IPS-11a (cell line): ENCODE results near the gene SPOCK1.
"Not testable (repeated sequence)": the region's sequence is repeated elsewhere in the genome, so short reads cannot be mapped to it uniquely, and the experiment has no call there.

Experiments
- H3K4me3 ChIP-seq: one replicate; pipeline ENCODE4 v1.5.1; 2013; ENCODE audit warnings: low read depth, low read length, control low read depth

The SPOCK1 gene

DNA sequence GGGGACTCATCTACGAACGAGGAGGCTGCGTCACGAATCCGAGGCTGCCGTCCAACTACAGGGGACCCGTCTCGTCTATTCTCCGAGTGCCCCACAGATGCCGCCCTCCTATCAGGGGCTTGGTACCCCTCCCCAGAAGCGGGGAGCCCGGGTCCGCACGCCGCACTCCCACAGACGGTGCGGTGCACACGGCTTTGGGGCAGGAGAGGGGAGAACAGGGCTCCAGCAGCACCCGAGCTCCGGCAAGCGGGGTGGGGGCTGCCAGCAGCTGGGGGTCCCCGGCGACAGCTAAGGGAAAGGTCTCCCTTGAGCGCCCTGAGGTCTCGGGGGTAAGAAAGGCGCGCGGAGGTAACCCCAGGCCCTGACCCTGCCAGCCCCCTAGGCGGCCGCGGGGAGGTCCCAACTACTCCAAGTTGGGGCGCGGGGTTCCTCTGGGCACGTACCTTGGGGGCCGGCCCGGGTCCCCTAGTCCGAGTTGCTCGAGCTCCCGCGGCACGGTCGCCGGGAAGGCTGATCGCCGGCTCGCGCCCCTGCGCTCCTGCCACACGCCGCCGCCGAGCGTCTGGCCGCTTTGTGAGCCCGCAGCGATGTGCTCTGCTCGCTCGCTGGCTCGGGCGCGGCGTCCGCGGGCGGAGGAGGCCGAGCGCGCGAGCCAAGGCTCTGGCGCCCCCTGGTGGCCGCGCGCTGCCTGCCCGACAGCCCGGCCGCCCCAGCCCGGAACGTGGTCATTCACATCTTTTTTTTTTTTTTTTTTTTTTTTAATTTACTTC lies at the start of gene SPOCK1:
Gene SPOCK1 (minus strand): TSS at position 591 of the 770 bp plus-strand sequence.
- H3K4me3 ChIP-seq: peak within 1 kb of the TSS; percentile 49

DNA sequence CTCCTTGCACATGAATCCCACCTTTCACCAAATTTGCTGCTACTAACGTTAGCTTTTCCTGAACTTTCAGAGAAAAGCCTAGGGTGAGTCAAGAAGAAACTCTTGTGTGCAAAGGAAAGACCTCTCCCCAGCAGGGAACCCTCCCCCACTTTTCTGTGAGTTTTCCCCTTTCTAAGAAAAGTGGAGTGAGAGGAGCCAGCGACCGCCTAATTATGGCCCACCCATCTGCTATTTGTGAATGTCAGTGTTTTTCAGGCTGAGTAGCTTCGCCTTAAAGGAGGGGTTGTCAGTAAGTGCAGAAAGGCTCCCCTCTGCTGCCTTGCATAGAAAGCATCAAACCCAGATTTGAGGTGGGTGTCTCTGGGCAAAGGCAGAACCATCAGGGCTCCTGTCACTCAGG lies 46.8 kb upstream of the SPOCK1 start:
- H3K4me3 ChIP-seq: no peak overlapping the region

DNA sequence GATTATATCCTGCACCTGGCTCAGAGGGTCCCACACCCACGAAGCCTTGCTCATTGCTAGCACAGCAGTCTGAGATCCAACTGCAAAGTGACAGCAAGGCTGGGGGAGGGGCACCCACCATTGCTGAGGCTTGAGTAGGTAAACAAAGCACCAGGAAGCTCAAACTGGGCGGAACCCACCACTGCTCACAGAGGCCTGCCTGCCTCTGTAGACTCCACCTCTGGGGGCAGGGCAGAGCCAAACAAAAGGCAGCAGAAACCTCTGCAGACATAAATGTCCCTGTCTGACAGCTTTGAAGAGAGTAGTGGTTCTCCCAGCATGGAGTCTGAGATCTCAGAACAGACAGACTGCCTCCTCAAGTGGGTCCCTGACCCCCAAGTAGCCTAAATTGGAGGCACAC lies 36.3 kb upstream of the SPOCK1 start:
- not testable (repeated sequence) for H3K4me3 ChIP-seq

DNA sequence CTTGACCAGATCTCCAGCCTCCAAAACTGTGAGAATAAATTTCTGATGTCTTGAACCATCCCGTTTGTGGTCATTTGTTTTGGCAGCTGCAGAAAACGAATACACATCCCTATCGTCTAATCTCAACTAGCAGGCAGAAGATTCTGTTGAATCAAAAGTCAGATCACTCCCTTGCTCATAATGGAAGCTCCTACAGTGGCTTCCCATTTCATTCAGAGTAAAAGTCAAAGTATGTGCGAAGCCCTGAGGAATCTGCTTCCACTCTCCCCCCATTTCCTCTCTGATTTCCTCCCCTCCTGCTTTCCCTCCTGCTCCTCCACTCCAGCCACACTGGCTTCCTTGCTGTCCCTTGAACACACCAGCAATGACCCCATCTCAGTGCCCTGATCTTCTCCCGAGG lies 34.8 kb upstream of the SPOCK1 start:
- H3K4me3 ChIP-seq: no peak overlapping the region

DNA sequence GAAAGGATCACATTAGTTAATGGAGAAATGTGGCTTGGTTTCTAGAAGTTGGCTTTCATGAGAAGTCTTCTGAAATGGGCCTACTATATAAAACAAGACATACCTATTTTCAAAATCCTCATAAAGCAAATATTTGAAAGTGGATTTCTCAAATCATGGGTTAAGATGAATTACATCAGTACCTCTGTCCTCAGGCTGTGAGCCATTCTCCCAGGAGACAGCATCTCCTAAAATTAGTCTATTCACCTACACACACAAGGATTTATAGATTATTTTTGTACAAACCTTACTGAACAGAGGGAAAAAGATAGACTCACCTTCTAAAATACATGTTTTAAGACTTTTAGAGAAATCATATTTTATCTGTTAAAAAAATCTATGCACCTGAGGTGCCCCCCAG lies 32.1 kb upstream of the SPOCK1 start:
- H3K4me3 ChIP-seq: no peak overlapping the region

DNA sequence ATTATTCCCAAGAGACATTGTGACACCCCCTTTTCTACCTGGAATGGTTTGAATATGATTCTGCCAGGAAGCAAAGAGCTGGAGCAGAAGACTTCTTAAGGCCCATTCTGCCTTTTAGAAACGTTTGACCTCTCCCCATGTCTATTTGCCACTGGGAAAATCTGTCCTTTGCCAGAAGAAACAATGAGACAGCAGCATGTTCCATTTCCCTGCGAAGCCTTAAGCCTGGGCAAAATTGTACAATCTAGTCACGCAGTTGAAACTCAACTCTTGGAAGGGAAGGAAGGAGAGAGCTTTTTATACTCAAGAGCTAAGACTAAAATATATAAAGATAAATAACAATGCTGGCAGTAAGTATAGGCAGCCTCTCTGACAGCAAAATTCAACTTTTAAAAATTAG lies 22.1 kb upstream of the SPOCK1 start:
- no peak overlapping the region for H3K4me3 ChIP-seq

DNA sequence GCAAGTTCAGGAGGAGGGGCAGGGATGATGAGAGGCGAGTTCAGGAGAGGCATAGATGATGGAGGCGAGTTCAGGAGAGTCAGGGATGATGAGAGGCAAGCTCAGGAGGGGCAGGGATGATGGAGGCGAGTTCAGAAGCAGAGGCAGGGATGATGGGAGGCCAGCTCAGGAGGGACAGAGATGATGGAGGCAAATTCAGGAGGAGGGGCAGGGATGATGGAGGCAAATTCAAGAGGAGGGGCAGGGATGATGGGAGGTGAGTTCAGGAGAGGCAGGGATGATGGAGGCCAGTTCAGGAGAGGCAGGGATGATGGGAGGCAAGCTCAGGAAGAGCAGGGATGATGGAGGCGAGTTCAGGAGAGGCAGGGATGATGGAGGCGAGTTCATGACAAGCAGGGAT lies 17.8 kb upstream of the SPOCK1 start:
- no peak overlapping the region for H3K4me3 ChIP-seq

DNA sequence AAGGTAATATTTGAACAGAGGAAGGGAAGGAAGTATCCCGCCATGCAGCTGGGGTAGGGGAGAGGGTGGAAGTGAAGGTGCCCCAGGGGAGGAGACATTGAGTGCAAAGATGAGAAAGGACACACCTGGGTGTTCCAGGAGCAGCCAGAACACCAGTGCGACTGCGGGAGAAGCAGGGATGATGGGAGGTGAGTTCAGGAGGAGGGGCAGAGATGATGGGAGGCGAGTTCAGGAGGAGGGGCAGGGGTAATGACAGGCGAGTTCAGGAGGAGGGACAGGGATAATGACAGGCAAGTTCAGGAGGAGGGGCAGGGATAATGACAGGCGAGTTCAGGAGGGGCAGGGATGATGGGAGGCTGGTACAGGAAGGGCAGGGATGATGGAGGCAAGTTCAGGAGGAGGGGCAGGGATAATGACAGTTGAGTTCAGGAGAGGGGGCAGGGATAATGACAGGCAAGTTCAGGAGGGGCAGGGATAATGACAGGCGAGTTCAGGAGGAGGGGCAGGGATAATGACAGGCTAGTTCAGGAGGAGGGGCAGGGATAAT lies 17.2 kb upstream of the SPOCK1 start:
- no peak overlapping the region for H3K4me3 ChIP-seq

DNA sequence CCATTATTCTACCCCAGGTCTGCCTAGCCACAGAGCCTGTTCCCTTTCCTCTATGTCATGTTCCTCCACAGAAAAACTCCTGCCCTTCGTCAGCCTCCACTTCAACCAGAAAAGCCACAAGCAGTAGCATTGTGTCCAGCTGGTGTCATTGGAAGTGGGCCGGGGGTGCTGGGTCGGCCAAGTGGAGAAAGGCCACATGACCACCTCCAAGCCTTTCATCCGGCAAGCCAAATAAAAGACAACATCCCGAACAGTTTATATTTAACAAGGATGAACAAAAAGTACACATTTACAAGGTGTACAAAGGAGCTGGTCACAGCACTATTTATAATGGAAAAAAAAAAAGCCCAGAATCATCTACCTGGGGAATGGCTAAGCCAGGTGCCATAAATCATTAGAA lies 16.1 kb upstream of the SPOCK1 start:
- no peak overlapping the region for H3K4me3 ChIP-seq

DNA sequence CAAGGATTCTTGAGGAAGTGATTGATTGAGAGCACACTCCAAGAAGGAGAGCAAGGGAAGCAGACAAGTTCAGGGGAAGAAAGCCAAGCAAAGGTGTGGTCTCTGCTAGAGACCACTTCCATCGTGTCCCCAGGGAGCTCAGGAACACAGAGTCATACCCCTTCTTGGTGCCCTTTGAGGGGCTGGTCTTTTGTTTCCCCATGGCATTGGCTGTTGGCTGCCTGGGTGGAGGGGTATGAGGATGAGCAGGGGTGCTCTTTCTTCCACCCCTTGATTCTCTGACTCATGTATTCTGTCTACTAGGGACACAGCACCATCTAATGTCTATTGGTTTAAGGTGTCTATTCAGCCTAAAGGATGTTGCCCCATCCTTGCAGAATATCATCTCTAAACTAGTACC lies 11.5 kb upstream of the SPOCK1 start:
- no peak overlapping the region for H3K4me3 ChIP-seq

DNA sequence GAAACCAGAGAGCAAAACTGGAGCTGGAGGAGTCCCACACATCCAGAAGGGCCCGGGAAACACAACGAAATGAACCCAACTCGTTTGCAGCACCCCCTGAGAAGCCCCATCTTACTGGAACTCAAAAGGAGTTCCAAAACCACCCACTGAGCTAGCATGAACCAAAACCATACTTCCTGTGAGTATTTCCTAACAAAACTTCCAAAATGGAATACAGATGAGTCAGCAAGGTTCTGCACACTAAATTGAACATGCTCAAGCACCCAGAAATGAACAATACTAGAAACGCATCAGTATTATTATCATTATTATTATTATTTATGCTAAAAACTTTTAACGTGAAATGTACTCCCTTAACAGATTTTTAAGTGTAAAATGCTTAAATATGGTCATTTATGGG lies 8.0 kb upstream of the SPOCK1 start:
- H3K4me3 ChIP-seq: no peak overlapping the region

DNA sequence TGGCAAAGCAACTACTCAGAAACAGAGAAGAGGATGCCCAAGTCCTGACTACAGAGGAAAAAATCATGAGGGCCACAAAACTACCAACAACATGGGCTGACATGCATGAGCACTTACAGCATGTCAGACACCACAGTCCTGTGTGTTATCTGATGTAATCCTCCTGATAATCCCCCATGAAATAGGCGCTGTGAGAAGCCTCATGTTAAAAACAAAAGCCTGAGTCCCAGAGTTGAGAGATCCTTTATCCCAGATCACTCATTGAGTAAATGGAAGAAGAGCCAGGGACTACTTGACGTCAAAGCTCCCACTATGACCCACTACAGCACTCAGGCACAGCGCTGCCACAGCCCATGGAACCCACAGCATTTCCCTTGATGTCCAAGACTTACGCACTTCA lies 7.2 kb upstream of the SPOCK1 start:
- no peak overlapping the region for H3K4me3 ChIP-seq

DNA sequence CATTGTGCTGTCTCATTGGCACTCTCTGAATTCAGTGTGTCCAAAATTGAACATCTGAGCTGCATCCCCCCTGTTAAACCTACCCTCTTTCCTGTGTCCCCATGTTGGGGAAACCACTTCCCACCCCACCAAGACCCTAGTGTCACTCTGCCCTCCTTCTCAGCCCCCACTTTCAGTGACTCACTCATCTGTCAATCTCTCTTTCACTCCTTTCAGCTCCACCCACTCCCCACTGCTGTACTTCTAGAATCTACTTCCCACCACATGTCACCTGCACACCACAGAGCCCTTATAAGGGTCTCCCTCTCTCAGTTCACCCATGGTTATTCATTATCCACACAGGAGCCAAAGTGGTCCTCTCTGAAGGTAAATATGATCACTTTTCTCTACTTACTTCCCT lies 5.8 kb upstream of the SPOCK1 start:
- no peak overlapping the region for H3K4me3 ChIP-seq

DNA sequence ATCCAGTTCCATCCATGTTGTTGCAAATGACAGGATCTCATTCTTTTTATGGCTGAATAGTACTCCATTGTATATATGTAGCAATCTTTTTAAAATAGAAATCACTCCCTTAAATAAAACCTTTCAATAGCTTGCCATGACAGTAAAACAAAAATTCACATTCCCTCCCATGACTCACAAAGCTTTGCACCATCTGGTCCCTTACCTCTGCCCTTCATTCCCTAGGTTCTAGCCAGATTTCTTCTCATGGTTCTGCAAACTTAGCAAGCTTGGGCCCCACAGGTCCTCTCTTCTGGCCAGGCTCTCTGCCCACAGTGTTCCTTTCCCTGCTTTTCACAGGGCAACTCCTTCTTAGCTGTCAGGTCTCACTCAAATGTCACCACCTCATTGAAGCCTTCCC lies 4.3 kb upstream of the SPOCK1 start:
- H3K4me3 ChIP-seq: no peak overlapping the region

DNA sequence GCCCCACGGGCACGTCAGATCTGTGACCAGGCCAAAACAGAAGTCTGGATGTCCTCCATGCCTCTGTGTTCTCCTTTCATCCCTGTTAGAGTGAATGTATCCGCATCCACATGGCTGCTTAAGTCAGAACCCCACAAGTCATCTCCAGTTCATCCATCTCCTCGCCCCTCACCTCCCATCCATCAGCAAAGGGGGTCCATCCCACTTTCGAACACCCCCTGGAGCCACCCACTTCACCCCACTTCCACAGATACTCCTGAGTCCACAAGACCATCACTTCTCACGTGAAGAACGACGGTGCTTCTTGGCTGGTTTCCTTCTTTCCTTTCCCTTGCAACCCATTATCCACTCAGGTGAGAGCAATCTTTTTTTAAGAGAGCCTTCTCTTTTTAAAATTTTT lies 3.5 kb upstream of the SPOCK1 start:
- H3K4me3 ChIP-seq: no peak overlapping the region

DNA sequence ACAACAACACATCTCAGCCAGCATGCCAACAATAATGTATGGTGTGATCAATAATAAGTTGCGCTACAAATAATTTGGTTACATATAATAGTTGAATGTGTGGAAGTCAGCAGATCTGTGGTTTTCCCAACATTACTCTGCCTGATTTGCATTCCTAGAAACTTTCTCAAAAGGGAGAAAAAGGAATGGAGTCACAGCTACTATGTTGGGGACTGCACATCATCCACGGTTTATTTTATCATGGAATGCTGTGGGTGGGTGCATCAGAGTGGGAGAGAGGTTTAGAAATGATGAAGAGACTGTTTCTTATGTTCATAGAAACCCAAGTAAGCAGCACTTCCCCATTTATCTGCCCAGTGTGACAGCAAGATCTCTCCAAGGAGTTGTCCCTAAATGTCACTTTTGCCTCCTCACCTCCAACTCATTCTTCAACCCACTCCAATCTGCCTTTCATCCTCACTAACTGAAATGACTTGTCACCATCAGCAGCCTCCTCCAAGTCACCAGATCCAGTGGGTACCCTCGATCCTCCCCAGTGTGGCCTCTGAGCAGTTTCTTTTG lies 2.8 kb upstream of the SPOCK1 start:
- H3K4me3 ChIP-seq: no peak overlapping the region

DNA sequence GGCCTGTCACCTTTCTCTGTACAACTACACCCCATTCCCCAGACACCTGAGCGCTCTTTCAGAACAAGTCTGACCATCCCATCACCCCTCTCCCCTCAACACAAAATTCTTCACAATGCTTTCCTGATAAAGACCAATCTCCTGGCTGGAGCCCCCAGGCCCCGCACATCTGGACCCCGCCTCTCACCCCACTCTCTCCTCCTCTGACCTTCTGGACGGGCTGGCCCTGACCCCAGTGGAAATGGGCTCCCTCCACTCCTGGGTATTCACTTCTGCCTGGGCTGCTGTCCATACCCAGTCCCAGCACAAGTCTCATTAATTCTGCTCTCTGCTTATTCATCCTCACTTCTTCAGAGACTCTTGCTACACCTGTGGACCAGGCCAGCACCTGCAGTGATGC lies 2.1 kb upstream of the SPOCK1 start:
- H3K4me3 ChIP-seq: no peak overlapping the region

DNA sequence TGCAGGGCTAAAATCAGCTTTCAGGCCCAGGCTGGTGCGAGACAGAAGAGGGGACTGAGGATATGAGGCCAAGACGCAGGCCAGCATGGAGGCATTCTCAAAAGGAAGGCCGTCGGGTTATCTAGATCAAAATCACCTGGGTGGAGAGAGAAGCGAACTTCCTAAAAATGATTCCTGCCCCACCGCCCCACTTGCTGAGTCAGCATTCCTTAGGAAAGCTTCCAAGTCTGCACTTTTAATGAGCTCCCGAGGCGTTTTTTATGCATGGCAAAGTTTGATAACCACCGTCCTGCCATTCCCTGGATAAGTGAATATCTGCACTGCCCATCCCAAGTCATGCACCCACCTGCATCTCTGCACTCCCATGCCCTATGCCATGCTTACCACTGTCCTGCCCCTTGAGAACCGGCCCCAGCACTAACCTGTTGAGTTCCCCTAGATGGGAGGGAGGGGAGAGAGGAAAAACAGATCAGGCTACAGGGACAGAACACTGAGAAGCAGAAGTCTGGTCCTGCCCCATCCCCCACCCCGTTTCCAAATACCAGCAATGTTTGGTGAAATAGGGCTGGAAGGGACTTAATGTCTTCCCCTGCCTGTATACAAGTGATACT lies 1.6 kb upstream of the SPOCK1 start:
- no peak overlapping the region for H3K4me3 ChIP-seq

DNA sequence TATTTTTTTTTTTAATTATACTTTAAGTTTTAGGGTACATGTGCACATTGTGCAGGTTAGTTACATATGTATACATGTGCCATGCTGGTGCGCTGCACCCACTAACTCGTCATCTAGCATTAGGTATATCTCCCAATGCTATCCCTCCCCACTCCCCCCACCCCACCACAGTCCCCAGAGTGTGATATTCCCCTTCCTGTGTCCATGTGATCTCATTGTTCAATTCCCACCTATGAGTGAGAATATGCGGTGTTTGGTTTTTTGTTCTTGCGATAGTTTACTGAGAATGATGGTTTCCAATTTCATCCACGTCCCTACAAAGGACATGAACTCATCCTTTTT lies 351 bp upstream of the SPOCK1 start:
- H3K4me3 ChIP-seq: not testable (repeated sequence)

DNA sequence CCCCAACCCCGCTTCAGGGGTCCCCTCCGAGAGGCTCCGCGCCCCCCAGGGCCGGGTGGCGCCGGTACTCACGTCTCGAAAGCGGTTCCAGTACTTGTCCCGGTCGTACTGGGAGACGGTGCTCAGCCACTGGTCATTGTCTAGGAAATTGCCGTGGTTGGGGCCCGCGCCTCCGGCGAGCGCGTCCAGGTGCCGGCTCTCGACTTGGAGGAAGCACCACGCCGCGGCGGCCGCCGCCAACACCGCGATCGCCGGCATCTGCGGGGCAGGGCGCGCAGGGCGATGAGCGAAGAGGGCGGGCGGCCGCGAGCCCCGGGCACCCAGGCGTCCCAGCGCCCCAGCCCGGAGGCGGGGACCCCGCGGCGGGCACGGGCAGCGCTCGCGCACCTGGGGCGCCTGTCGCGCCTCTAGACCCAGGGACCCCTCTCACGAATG lies 808 bp downstream of the SPOCK1 start:
- peak overlapping the region; percentile 49 for H3K4me3 ChIP-seq

DNA sequence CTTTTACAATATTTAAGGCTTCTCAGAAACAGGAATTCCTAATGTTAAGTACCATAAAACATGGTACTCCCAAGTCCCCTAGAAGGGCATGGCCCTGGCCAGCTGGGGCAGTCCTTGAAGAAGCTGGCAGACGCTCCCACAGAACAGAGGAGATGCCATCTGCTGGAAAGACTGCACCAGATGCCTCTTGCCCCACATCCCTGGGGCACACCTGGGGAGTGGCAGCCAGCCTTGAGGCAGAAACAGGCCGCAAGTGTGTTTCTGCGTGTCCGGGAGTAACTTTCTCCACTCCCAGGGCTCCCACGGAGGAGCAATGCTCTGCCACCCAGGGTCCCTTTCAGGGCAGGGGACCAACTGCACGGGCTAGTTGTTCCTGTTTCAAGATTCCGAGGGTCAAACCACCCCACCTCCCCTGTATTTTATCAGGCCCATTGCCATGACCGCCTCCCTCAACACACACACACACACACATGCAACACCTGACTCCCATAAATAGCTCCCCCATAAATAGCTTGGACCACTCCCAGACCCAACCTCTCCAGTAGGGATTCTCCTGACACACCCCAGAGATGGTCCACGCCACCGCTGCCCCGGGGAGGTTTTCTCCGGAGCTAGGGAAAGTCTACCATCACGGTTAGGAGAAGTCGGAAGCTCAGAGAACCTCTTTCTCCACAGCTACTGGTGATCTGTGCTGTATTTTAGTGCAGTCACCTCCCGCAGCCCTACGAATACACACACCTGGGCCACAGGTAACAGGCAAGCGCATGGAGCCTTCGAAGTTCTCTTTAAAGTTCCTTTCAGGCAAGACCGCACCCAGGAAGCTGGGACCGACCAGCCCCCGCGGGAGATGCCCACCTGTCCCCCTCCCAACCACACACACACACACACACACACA lies 1.5 kb downstream of the SPOCK1 start:
- peak overlapping the region; percentile 49 for H3K4me3 ChIP-seq
